Activated CD4-positive, CD25-positive, alpha-beta regulatory T cell treated with anti-CD3 and anti-CD28 coated beads, Interleukin-2, amount 50 U/mL, for 16 hours (primary cell): Measurements from ENCODE around the gene ARHGEF4.
"Not testable (repeated sequence)": the region's sequence is repeated elsewhere in the genome, so short reads cannot be mapped to it uniquely, and the experiment has no call there.

ENCODE experiments used
- DNase-seq: peaks from one replicate; pipeline ENCODE4 v3.0.0-alpha.2; 2020; ENCODE audit warnings: low read depth, low spot score

ARHGEF4 gene

DNA sequence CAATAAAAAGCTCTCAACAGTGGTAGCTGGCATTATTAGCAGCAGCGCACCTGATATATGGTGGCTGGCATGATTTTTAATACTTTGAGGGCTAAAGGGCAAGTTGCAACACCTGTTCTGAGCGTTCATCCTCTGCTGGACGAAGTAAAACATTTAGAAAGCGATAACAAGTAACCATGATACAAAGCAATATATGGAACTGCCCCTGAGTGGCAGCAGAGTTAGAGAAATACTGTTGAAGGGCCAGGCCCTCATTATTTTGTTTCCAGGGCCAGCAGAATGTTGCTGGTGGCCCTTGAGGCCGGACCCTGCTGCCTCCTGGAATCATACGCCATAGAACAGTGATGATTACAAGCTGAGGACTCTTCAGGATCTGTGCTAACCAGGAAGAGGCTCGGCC is 47.8 kb downstream of the ARHGEF4 start:
- DNase-seq = no peak

DNA sequence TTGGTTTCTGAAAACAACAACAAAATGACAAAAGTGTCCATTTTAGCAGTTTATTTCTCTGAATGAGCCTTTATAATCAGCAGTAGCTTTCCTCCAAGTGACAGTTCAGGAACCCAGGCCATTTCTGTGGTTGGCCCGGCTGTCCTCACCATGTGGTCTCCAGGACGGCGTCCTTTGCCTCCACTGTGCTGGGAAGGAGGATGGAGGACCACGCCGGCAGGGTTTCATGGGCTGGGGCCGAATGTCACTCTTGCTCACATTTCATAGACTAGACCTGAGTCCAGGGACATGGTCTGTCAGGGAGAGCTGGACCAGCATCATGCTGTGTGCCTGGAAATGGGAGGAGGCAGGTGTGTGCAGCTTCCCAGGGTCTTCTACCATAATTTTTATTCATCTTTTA is 50.9 kb downstream of the ARHGEF4 start:
- DNase-seq = no peak

DNA sequence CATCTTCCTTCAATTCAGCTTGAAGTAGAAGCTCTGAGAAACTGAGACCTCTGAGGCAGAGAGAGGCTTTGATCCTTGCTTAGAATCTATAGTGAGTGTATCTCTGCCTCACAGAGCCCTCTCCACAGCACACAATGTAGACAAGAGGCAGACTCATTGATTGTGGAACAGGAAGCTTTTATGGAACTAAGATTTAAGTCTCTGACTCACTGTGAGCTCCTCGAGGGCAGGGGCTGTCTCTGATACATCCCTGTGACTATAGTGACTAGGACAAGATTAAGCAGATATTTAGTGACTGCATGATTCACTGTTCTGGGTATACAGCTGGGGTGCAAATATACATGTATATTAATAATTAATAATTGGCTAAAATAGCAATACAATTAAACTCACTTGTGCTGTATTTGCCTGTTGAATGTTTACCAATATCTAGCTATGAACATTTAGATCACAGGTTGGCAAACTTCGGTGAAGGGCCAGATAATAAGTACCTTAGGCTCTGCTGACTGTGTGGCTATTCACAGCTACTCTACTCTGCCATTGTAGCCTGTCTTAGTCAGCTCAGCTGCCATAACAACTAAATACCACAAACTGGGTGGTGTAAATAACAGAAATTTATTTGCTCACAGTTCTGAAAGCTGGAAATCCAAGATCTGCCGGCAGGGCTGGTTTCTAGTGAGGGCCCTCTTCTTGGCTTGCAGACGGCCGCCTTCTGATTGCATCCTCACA is 54.4 kb downstream of the ARHGEF4 start:
- no peak for DNase-seq

DNA sequence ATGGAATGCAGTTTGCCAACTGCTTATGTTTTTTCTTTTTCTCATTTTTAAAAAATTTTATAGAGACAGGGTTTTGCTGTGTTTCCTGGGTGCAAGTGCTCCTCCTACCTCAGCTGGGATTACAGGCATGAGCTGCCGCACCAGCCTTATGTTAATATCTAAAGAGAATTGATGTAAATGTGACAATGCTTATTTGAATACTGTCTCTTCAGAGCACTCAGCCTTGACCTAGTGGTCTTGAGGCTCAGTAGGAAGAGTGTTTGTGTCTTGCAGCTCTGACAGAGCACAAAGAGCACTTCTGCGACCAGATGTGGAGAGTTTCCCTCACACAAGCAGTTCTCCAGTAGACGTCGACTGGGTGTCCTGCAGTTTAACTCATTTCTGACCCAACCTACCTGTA is 55.3 kb downstream of the ARHGEF4 start:
- DNase-seq = no peak

DNA sequence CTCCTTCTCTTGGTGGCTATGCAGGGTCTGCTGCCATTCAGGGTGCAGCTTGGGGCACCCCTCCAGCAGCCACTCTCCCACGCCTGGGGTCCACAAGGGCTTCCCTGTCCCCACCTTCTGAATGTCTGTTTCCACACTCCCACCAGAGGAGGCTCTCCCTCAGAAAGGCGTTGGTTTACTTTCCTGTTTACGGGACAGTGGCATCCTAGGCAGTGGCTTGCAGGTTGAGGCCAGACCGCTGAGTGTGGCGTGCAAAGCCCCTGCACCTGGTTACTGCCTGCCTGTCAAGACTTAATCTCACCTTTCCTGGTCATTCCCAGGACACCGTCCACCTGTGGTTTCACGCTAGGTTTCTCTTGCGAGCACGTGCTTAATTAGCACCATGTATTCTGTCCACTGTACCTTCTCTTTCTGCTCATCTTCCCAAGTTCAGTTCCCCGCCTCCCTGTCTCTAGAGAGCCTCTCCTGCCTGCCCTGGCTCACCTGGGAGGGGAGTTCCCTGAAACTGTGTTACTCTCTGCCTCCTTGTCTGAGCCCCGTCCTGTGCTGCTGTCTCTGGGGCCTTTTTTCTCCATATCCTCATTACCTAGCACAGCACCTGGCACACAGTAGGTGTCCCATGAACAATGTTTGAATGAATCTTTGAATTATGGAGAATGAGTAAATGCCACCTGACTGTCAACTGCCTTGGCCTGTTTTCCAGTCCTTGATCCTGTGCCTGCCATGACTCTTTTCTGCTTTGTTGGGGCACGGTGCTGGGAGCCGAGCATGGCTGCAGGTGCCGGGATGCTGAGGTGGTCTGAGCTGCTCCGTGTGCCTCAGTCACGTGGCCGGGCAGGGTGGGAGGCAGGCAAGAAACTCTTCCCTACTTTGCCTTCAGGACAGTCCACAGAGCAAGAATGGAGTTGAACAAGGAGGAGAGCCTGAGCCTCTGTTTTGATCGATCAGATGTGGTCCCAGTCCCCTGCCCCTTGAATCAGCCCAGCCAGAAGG is 56.4 kb downstream of the ARHGEF4 start:
- no peak for DNase-seq

DNA sequence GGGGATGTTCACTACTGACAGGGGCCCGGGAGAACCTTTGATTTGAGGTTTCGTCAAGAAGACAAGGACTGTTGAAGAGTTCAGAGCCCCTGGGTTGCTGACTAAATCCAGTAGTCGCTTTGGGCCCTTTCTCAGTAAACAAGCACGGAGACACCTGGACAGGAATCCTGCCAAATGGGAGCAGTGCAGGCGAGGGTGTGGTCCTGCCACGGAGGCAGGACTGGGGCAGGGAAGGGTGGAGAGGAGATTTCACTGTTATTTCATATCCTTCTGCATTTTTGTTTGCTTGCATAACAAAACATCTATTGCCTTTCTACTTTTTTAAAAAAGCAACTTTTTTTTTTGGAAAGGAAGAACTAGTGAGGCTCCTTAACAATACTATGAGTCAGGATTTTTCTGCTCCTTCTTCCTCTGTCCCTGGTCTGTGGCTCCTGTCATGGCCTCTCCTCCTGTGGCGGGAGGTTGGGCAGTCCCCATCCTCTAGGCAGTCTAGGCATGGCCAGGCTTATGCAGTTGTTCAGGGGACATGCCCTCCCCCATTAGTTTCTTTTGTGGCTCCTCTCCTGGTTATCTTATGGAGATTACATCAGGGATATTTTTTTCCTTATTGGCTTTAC is 57.7 kb downstream of the ARHGEF4 start:
- DNase-seq = no peak

DNA sequence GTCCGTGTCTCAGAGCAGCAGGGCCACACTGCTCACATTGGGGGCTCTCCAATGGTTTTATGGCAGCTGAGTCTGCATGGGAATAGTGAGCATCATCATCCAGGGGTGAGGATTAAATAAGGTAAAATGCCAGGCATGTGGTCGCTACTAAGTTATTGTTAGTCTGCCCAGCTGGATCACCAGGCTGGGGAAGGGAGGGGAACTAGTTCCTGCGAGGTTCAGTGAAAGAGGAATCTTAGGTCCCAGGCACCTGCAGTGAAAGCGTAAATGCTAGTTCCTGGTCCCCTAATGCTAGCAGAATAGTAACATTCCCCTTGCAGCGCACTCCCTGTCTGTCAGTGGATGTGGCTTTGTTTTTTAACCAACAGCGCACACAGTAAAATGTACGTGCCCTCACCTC is 60.1 kb downstream of the ARHGEF4 start:
- no peak for DNase-seq

DNA sequence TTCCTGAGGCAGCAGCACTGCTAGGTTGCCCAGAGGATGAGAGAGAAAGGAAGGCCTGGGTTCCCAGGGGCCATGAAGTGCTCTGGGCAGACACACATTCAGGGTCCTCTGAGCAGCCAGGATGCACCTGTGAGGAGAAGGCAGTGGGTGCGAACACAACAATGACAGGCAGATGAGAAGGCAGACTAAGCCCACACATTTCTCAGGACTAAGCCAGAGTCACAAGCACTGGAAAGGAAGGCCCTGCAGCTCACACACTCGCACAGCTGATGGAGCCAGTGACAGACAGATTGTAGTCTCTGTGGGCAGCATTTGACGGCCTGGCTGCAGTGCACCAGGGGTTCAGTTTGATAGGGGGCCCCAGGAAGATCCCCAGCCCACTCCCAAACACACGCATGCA is 61.8 kb downstream of the ARHGEF4 start:
- no peak for DNase-seq

DNA sequence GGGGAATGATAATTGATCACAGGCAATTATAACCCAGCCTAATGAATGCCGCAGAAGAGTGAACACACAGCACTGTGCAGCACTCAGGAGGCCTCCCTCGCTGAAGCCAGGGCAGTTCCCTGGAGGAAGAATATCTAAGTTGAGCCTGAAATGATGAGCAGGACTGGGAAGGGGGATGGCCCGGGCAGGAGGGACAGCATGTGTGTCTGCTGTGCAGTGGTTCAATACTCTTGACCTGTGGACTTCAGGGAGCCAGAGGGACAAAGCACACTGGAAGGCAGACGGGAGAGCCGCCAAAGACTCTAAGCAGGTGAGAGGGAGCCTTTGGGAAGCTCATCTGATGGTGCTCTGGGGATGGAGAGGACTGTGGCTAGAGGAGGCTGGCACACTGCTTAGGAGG is 62.6 kb downstream of the ARHGEF4 start:
- DNase-seq = no peak

DNA sequence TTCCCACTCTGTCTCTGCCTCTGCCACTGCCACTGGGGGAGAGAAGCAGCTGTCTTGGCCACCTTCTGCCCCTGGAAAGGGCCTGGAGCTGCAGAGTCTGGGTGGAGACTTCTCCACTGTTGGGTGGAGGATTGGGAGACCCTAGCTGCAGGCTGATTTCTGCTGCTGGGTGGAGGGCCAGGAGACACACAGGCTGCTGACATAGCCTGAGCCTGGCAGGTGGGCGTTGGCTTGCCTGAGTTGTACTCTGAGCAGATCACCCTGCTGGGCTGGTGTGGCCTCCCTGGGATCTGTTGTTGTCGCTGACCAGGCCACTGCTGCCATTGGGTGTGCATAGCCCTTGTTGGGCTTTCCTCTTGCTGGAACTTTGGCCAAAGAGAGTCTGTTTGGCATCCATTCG is 64.3 kb downstream of the ARHGEF4 start:
- DNase-seq = no peak

DNA sequence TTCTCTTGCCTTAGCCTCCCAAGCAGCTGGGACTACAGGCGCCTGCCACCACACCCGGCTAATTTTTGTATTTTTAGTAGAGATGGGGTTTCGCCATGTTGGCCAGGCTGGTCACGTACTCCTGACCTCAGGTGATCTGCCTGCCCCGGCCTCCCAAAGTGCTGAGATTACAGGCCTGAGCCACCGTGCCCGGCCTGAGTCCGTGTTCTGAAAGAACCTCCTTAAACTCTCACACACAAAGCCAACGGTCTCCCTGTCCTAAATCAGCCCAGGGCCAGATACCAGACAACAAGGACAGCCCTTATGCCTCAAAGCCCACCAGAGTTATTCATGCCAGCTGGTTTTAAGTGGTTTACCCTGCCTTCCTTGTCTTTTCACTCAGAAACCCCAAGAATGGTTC is 64.9 kb downstream of the ARHGEF4 start:
- not testable (repeated sequence) for DNase-seq

DNA sequence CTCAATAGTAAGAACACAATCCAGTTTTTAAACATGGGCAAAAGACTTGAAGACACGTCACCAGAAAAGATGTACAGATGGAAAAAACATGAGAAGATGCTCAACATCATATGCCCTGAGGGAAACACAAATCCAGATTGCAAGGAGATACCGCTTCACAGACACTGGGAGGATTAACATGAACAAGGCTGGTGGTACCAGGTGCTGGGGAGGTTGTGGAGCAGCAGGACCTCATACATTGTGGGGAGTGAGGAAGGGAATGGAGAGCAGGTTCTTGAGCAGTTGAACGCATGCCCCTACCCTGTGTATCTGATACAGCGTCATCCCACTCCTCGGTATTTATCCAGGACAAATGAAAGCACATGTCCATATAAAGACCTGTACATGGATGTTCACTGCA is 72.1 kb downstream of the ARHGEF4 start:
- DNase-seq = no peak

DNA sequence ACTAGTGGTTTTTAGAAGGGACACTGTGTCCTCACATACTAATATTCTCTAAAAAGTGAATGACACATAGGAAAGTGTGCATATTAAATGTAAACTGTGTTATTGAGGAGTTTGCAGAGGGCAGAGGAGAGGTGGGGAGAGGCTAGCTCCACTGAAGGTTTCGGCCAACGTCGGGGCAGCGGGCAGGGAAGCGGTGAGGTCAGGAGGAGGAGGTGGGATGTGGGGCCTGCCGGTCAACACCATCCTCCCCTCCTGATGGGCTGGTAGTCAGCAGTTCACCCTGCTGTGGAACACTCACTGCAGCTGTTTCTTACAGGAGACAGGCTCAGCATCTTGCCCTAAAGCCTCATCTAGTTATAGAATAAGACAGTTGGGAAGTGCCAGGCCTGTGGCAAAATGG is 74.2 kb downstream of the ARHGEF4 start:
- no peak for DNase-seq

DNA sequence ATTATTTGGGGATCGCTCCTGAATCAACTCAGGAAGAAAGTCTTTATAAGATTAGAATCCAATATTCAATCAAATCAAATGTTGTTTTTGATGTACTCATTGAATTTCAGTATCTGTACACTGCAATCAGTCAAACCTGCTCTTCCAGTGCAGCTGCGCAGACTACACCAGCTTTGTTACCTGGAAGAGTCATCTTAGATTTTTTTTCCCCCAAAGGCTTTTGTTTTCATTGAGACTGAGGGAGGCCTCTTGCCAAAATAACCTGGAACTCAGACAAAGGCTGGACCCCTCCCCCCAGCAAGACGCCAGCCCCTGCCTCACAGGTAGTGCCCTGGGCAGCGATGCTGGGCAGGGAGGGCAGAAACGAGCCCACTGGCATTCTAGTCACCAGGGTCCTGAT is 74.8 kb downstream of the ARHGEF4 start:
- DNase-seq = no peak

DNA sequence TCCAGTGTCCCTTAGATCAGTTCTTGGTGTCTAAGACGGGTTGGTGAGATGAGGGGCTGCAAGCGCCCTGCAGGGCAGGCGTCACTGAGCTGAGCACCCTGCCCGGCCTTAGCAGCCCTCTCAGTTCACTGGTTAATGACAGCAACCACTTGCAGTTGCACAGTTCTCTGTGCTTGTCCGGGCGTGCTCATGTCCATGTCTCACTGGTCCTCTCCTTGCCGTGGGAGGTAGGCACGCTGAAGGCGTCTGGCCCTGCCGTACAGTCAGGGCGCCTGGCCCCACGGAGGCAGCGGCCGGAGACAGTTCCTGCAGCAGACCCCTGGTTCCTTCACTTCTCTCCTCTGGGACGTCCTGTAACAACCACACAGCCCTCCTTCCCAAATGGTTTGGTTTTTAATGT is 75.3 kb downstream of the ARHGEF4 start:
- DNase-seq = no peak

DNA sequence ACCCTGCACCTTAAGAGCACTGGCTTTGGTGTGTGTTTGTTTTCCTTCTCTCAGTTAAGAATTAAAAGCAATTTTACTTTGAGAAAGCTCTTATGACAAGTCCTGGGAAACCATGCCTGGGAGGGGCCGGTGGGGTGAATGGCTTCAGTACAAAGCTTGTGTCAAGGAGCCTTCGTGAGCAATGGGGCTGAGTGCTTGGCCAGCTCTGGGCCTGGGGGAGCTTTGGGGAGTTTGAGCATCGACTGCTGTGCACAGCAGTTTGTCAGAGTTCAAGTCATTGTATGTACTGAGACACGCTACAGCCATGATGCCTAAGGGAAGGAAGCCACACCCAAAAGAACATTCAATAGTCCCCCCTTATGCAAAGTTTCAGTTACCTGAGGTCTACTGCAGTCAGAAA is 75.8 kb downstream of the ARHGEF4 start:
- DNase-seq = no peak

DNA sequence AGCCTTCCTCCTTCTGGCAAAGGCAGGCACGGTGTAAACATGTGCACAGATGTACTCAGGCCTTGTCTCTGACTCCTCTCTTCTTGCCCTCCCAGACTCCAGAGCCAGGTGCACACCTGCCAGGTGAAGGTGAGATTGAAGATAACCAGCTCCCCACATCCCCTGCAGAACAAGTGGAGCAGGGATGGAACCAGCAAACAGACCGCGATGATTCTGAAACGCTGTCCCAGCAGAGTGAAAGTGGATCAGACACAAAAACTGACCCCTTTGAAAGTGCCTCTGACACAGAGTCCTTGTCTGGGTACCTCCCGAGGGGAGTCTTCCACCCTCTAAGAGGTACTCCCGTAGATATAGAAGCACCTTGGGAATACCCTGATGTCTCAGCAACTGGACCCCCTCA is 77.2 kb downstream of the ARHGEF4 start:
- no peak for DNase-seq

DNA sequence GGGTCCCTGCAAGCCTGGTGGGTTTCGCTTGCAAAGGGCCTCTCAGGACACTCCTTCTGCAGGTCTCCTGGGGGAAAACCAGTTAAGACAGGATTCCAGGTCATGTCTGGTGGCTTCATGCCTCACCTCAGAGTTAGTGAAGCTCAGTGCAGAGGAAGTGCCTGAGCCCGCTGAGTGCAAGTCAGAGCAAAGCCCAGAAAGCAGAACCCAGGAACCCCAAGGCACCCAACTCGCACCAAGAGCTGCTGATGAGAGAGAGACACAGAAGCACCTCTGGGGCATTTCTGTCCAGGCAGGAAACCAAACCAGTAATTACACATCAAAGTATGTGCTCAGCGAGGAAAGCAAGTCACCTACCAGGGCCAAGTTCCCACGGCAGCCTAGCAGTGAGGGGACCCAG is 78.4 kb downstream of the ARHGEF4 start:
- no peak for DNase-seq

DNA sequence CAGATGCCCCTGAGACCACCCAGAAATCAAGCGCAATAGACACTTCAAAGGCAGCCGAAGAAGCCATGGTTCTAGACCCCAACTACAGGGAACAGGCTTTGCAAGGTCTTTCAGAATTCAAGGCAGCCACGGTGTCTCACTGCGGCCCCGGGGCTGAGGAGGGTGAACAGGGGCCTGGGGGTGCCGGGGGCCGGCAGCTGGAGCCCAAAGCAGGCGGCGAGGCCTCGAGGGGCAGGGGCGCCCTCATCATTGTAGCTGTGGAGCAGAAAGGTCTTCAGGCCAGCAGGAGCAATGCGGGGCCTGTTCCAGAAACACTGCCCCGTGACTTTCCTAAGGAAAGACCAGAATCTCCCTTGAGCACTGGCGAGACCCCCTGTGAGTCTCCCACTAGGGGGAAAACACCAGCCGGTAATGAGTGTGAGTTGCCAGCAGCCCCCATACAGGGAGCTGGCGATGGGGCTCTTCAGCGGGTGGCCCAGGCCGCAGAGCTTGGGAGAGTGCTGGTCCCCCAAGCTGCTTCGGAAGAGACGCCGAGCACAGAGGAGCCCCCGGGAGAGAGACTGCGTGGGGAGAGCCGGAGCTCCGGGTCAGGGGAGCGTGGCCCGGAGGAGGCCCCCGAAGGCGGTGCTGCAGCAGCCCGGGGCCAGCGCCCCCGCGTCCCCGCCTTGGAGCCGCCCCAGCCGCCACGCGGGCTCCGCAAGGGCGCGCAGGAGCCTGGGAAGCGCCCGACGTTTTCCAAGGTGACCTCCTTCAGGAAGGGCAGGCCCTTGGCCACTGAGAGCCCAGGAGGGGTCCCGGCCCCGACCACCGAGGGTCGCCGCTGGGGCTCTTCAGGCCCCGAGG is 79.1 kb downstream of the ARHGEF4 start:
- no peak for DNase-seq

DNA sequence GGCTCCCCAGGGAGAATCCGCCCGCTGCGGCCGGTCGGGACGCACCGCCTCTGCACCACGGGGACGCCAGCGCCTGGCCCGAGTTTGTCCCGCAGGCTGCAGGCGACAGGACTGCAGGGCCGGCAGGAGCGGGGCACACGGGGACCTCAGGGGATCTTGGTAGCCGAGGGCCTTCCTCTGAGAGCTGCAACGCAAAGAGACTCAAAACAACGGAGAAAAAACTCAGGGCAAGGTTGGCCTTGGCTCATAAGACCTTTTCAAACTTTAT is 79.7 kb downstream of the ARHGEF4 start:
- DNase-seq = no peak

DNA sequence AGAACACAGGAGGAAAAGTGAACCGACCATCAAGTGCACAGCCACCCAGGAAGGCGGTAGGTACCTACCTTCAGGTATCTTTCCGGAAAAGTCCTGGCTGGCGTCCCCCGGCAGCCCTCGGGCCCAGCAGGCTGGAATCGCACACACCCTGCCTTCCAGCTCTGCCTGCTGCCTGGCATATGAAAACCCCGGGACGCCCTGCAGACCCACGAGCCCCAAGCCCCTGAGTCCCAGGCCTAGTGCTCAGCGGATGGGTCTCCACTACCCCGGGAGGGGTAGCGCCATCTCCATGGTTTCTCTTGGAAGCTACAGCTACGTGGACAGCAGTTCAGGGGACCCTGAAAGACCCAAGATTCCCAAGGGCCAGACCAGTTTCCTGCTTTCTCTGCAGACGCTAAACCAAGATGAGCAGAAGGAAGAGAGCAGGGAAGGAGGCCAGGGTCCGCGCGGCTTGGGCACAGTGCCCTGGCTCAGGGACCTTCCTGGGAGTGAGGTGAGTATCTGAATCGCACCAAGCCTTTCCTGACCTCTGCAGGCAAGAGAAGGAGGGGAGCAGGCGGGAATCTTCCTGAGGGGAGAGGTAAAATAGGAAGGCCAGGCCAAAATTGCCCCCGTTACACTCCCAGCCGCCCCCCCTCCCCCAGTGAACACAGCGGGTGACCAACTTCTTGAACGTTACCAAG is 80.4 kb downstream of the ARHGEF4 start:
- no peak for DNase-seq
